NCI-H345 treated with DMSO at 0.1 percent for 48 hours (cell line): ENCODE results near the gene CTIF.

ENCODE experiments used
- DNase-seq: peaks from one replicate; lab custom pipeline; 2025; ENCODE audit not compliant: unreplicated experiment; lab: John Stamatoyannopoulos, UW

Gene CTIF

DNA sequence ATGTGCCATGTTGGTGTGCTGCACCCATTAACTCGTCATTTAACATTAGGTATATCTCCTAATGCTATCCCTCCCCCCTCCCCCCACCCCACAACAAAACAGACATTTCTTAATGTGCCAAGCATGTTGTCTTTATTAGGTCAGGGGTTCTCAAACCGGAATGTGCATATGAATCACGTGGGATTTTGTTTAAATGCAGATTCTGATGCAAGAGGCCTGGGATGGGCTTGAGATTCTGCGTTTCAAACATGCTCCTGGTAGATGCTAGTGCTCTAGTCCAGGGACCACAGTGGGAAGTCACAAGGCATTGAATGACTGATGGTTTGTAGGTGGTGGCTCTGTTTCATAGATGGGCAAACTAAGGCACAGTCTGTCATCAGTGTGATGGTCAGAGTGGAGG lies 227.2 kb downstream of the CTIF start:
- no peak for DNase-seq

DNA sequence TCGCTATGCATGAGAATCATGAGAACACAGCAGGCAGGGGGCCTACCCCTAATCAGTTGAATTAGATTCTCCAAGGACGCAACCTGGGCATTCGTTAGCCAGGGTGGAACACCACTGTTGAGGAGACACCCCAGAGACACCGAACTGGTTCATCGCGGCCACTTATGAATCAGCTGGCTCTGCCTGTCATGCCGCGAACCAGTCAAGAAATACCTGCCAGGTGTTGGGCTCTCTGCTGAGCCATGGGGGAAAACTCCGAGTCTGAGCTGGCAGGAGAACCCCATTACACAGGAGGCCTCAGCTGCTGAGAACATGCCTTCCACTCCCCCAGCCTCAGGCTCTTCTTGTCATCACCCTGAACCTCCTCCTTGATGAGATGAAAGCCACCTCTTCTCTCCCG lies 227.7 kb downstream of the CTIF start:
- DNase-seq, result no peak

DNA sequence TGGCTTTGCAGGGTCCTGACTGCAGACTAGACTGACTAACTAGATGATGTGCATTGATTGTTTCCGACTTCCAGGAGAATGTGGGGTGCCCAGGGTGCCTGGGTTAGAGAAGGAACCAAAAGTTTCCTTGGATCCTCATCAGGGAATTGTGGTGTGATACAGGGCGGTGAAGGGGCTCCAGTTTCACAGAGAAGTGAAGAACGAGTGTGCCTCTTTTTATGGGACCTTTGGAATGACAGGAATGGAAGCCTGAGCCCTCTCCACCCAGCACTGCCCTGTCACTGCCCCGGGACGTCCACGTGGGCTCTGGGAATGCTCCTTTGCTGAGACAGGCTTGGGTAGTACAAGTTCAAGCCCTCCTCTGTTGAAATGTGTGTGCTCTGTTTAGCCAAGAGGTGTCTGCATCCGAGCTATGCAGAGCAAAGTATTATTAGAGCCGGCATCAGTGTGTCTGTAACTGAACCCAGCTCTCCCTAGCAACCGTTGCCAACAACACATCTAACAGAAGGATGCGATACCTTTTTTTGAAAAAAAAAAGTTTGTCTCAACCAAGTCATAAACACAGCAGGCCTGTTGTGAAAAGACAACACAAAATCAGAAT lies 228.4 kb downstream of the CTIF start:
- no peak for DNase-seq

DNA sequence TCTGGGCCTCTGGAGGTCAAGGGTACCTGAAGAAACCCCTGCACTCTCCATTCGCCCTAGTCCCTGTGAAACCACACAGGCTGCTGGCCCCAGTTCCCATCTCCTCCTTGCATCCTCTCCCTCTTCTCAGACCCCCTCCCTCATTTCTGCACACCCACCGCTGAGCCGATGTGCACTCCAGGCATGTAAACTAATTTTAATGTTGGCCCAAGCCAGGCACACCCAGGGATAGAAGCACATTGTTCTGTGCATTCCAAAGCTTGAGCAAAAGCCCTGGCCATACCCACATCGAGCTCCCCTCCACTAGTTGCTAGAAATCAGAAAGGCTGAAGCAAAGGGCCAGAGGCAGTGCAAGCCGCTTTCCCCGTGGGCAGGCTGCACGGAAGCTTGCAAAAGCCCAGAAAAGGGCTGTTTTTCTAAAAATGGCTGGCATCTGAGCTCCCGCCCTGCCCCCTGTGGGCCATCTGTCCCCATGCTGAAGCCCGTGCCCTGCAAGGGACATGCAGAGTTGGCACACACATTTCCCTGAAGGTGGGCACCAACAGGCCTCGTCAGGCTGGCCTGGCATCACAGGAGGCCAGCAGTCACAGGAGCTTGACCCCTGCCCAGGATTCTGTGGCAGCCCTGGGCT lies 230.3 kb downstream of the CTIF start:
- no peak for DNase-seq

DNA sequence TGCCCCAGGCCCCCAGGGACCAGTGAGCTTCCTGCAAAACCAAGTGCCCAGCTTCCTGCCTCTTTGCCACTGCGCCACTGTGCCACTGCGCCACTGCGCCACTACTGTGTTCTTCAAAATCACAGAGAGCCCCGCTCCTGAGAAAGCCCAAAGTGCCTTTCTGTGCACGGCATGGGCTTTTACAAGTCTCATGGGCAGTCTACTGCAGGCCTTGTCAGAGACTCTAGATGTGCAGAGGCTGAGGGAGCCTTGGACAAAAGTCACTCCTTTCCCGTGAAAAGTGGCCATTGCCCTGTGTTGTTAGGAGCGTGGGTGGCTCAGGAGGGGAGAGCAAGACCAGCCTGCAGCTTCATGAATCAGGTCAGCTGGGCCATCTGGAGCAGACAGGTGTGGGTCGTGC lies 231.4 kb downstream of the CTIF start:
- DNase-seq, result no peak

DNA sequence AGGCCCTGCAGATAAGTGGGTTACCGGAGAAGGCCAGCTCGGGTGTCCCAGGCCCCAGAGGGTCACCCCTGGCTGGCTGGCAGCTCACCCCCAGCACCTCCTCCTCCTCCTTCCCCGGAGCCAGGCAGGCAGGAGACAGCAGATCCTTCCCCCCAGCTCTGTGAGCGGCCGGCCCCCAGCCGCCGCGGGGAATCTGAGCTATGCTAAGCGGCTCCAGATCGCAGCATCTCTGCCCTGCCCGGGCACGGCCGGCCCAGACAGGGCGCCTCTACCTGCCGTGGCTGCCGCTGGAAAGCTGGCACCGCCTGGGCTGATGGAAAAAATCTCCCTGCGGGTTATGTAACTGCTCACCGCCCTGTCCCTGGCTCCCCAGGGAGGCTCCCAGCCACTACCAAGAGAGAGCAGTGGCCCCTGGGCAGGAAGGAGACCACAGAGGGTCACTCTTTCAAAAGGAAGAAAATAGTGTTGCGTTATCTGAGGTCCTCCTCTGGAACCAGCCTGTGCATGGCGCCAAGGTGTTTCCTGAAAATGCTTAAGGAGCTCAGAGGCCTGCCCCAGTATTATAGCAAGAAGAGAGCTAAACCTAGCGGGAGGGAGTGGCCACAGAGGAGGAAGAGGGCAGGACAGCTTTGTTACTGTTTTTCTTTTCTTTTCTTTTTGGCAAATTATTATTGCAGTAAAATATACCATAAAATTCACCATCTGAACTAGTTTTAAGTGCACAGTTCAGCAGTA lies 233.0 kb downstream of the CTIF start:
- DNase-seq, result no peak

DNA sequence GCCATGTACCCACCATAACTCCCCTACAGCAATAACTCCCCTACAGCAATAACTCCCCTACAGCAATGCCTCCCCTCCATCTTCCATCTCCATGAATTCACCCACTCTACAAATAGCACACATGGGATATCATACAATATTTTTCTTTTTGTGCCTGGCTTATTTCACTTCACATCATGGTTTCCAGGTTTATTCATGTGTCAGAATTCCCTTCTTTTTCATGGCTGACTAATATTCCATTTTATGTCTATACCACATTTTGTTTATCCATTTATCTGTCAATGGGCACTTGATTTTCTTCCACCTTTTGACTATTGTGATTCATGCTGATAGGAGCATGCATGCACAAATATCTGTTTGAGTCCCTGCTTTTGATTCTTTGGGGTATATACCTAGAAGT lies 233.6 kb downstream of the CTIF start:
- no peak for DNase-seq

DNA sequence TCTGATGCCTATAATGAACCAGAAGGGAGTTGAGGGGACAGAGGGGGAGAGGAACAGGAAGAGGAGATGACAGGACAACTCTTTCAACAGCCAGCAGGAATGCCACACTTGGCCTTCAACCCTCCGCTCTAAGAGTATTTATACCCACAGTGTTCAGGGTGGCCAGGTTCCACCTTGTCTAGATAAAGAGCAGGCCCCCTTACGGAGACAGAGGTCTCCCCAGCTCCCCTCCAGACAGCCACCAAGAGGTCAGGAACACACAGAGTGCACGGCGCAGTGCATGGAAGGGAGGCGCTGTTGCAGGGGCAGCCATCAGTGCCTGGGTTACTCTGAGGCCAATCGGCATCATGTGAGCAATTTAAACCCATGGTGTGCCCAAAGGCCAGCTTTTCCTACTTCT lies 235.0 kb downstream of the CTIF start:
- DNase-seq, result no peak

DNA sequence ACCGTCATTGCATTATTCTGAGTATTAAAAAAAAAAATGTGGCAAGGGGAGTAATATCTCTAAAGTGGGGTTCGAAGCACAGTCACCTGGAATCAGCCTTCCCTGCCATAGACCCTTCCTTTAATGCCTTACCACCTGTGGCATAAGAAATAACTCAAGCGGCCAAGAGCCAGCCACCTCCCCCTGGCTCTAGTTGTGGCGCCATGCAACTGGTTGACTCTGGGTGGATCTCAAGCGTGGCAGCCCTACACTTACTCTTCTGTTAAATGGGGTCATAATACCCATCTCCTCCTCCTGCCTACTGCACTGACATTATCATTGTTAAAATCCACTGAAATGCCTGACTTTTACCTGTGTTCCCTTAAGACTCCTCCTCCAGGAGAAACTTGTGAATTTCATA lies 236.1 kb downstream of the CTIF start:
- no peak for DNase-seq

DNA sequence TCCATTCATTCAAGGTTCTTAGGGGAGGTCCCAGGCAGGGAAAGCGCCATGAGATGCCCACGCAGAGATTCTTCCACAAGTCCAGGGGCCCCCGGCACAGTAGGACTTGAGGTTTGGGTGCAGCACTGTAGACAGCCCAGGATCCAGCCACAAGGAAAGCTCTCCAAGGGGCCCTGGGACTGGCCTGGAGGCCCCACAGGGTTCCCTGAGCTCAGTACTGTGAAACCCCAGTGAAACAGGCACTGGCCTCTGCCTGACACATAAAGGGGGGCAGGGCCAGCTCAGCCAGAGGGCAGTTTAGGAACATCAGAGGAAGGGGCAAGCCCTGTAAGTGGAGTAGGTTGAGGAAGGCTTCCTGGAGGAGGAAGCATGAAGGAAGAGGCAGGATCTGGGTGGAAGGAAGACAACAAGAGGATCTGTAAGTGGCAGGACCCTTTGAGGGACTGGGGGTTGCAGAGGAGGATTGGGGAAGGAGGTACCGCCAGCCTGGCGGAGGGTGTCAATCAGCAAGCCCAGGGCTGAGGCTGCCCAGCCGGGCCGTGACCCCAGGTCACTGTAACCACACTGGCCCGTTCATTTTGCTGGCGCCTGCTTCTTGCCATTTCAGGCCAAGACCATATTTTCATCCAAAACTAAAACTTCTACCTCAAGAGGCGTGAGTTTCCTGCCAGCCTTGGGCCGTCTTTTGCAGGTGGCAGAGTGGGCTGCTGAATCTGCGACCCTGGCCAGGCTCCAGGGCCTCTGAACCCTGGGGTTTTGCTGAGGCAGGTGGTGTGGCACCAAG lies 236.7 kb downstream of the CTIF start:
- no peak for DNase-seq

DNA sequence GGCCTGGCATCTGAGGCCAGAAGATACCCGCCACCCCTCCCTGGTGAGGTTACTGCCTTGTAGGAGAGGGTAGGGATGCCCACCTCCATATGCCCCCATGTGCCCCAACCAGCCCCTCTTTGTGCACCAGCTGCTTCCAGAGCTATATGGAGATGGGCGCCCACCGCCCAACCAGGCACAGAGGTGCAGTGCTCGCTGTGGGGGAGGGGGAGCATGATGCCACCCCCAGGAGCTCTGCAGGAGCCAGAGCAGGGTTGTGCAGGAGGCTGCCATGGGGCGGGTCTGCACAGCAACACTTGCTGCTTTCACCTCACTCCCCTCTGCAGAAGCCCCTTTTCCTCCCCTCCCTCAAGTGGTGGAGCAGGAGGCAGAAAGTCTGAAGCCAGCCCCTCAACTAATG lies 237.3 kb downstream of the CTIF start:
- DNase-seq, result no peak

DNA sequence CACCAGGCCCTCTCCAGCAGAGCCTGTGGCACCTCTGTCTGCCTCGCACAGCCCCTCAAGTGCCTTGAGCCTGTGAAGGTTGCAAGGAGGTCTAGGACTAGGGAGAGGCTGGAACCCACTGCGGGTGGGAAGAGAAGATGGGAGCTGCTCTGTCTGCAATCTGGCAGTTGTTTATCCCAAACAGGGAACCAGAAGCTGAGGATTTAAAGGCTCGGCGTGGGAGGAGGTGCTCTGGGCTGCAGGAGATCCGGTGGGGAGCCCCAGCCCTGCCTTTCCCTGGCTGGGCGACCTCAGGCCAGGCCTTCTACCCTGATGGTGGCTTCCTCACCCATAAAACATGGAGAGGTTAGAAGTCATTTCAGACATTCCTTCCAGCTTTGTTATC lies 237.8 kb downstream of the CTIF start:
- DNase-seq, result no peak

DNA sequence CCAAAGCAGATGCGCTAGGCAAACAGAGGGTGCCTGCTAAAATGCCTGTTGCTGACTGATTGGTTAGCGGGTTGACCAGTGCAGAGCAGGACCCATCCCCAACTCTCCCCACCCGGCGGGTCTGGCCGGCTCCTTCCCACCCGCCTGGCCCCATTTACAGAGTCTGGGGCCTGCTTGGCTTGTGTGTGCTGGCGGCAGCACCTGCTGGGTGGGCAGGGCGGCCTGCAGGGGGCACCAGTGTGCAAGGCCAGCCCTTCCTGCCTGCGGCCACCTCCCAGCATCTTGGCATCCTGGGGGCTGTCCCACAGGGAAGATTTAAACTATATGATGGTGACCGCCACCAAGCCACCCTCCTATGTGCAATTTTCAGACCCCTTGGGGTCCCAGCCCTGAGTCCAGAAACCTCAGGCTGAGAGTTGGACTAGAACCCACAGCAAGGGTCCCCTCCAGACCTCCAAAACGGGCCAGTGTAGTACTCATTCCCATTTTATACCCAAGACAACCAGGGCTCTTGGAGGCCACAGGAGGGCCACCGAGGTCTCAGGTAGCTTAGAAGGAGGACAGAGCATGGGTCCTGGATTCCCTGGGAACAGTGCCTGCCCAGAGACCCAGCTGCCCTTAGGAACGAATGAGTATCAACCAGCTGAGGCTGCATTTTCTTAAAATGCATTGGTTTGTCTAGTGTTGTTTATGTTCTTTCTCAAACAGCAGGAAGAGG lies 238.4 kb downstream of the CTIF start:
- DNase-seq, result no peak

DNA sequence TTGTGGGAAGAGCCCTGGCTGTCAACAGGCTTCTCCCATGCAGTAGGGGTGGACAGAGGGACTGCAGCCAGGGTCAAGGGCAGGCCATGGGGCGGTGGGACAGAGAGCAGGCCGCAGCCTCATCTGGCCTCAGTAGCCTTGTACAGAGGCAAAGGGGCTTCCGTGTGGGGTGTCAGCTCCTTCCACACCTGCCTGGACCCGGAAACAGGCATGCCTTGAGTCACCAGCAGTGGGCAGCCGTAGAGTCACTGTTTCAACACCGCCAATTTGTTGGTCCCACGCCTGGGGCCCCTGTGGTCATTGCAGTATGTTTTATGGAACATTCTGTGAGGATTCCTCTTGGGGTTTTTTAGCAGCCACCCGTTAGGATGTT lies 238.9 kb downstream of the CTIF start:
- DNase-seq, result no peak

DNA sequence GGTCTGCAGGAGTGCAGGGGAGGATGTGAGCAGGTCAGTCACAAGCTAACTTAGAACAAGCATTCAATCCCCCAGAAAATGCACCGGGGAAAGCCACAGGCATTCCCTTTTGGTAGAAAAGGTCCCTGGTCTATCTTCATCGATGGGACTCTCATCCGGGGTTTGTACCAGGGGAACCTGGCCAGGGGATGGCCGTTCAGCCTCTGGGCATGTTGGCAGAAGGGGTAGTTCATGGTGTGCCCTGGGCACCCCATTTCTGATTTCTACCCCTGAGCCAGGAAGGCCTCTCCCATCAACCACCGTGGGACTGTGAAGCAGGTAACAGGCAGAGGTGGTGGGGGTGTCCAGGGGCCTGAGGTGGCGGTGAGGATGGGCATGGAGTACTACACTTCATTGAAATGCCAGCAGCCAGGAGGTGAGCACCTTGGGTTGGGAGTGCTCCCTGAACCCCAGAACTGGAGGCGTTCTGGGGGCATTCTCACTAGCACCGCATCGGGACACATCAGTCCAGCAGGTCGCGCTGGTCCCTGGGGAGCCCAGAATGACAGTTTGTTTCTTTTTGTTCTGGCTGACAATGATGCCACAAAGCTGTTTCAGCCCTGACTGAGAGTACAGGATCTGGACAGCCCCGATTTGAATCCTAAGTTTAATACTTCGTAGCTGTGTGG lies 239.6 kb downstream of the CTIF start:
- DNase-seq, result no peak

DNA sequence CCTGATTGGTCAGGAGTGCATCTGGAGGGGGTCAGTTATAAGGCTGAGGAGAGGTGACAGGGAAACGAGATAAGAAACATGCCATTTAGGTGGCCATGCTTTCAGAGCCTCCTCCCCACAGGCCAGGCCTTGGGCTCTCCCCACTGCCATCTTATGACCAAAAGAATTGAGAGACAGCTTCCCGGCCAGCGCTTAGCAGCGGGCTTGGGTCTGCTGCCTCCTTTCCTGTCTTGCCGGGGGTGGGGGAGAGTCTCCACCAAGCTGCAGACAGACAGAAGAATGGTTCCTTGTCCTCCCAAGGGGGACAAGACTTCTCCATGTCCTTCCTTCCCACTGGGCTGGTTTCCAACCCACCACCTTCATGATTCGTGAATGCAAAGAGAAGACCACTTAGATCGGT lies 240.6 kb downstream of the CTIF start:
- DNase-seq, result no peak

DNA sequence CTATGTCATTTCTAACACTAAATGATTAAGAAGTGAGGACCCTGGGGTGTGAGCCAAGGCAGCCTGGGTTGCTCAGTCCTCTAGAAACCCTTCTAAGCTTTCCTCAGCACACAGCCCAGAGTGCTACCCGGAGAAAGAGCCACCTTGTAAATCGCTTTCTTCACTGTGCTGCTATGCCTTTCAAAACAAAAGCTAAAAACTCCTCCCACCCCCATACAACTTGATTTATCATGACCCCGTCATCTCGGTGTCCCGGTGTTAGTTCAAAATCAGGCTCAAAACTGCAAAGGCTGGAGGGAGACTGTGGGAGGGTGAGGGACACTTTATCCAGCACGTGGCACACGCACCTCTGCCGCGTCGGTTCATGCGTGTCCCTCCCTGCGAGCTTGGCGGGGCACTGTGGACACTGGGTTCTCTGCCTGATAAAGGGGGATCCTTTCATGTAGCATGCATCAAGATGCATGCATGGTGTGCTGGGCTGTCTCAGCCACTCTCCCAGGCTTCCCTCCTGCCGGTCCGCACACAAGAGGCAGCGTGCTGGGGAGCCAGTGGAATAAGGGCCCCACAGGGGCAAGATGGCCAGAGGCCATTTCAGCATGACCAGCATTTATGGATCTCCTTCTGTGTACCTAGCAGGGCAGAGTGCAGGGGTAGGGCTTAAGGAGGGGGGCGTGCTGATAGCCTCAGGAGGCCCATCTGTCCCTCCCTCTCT lies 241.5 kb downstream of the CTIF start:
- DNase-seq, result no peak

DNA sequence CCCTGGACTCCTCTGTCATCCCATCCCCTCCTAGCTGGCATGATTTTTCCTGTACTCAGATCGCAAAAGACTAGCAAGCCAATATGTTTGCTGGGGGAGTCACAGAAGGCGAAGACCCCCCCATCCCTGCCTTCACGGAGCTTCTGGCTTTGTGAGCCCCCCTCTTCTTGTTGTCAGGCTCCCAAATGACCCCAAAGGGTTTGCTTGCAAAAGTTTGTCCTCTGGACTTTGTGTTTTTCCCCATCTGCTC lies 242.0 kb downstream of the CTIF start:
- DNase-seq, result no peak

DNA sequence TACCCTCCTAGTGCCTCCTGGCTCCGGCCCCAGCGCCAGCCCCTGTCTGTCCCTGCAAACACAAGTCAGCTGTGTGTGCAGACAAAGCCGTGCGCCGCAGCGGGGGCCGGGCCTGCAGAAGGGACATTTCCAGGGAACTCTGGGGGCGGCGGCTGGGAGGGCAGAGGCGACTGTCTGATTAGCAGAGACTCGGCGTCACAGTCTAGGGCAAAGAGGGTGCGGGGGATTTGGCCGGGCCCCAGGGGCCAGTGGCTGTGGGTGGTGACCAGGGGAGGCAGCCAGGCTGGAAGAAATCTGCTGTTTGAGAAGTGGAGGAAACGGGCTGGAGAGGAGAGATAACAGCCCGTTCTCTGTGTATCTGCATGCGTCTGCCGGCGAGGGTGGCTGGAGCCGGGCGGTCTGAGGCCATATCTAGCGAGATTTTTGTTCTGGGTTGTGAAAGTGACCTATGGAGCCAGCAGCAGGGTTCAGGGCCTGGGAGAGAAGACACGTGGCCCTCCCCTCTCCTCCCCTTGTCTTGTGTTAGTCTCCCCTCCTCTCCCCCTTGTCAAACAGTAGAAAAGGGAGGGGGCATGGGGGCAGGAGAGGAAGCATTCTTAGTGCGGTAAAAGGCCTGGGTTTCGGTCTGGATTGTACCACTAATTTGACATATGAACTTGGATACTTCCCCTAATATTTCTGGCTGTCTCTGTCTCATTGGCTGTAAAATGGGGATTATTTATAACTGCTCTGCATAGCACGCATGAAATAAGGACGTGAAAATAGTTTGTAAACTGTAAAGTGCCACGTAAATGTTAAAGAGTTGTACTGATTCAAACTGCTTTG lies 242.5 kb downstream of the CTIF start:
- DNase-seq, result no peak

DNA sequence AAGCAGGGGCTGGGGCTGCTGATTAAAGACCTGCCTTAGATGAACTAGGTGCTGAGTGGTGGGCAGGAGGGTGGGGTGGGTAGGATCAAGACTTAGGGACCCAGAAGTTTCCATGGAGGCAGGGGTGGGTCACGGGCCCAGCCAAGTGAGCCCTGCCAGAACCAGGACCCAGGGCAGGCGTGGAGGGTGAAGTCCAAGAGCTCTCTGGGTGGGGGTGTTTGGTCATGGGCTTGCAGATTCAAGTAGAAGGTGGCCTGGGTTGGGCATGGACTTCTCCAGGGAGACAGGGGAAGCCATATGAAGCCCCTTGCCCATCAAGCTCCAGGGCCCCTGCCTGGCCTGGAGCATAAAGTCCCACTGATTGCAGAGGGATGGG lies 243.1 kb downstream of the CTIF start:
- DNase-seq, result no peak
